ENCODE data around the gene TYW1B.
"Not testable (repeated sequence)": the region's sequence is repeated elsewhere in the genome, so short reads cannot be mapped to it uniquely, and the experiment has no call there.

TYW1B gene

GRCh38 chr7:72620923-72621322, 207.1 kb downstream of the TYW1B start:
- H3K4me1 ChIP-seq (ENCODE audit: control insufficient read depth, insufficient read depth, low read depth, low read length) = not testable (repeated sequence)

GRCh38 chr7:72618435-72619180, 209.4 kb downstream of the TYW1B start:
- H3K79me1 ChIP-seq (replicated peaks; ENCODE audit: low read length, poor library complexity, severe bottlenecking); H2BK15ac ChIP-seq (ENCODE audit: low read depth, poor library complexity, severe bottlenecking); H3K4ac ChIP-seq (ENCODE audit: low read depth in 1 of 2, low read length in 2 of 2); H2BK12ac ChIP-seq (ENCODE audit: low read length in 2 of 2); H3K18ac ChIP-seq (ENCODE audit: low read depth in 1 of 2, low read length in 2 of 2); H3K4me1 ChIP-seq (ENCODE audit: control insufficient read depth, insufficient read depth, low read depth, low read length); H2AFZ ChIP-seq (ENCODE audit: low read depth, low read length); H2AK5ac ChIP-seq (ENCODE audit: low read length, severe bottlenecking); H3K27me3 ChIP-seq (ENCODE audit: control insufficient read depth in 1 of 2, insufficient read depth in 1 of 2, low read length in 2 of 2); H3K4me3 ChIP-seq (ENCODE audit: insufficient read depth in 1 of 2, low read depth in 1 of 2, low read length in 2 of 2); H3K27ac ChIP-seq (ENCODE audit: low read length, poor library complexity, severe bottlenecking); H2BK5ac ChIP-seq (ENCODE audit: low read depth, low read length, poor library complexity, severe bottlenecking); H2BK120ac ChIP-seq (ENCODE audit: low read depth, low read length); H3K9ac ChIP-seq (ENCODE audit: low read length); H3K23ac ChIP-seq (ENCODE audit: low read length in 2 of 2); H3K14ac ChIP-seq (ENCODE audit: low read length in 2 of 2); H4K91ac ChIP-seq (ENCODE audit: low read length); H3K9me3 ChIP-seq (ENCODE audit: control insufficient read depth, low read length); H4K8ac ChIP-seq (ENCODE audit: low read length); H3K4me2 ChIP-seq (ENCODE audit: low read length, poor library complexity, severe bottlenecking); H3K36me3 ChIP-seq (ENCODE audit: control insufficient read depth in 1 of 2, insufficient read depth in 2 of 2, low read depth in 1 of 2, low read length in 2 of 2); DNase-seq: not testable (repeated sequence)
- 84% methylated on average over 11 of the region's 11 CpGs for WGBS

More at GRCh38 chr7:72620923-72621322, 207.1 kb downstream of the TYW1B start:
- H3K27ac ChIP-seq (ENCODE audit: low read length, poor library complexity, severe bottlenecking); H3K36me3 ChIP-seq (ENCODE audit: control insufficient read depth in 1 of 2, insufficient read depth in 2 of 2, low read depth in 1 of 2, low read length in 2 of 2); H4K8ac ChIP-seq (ENCODE audit: low read length); H3K9ac ChIP-seq (ENCODE audit: low read length); H2BK15ac ChIP-seq (ENCODE audit: low read depth, poor library complexity, severe bottlenecking); H3K14ac ChIP-seq (ENCODE audit: low read length in 2 of 2); H2AFZ ChIP-seq (ENCODE audit: low read depth, low read length); H3K23ac ChIP-seq (ENCODE audit: low read length in 2 of 2); H3K4me2 ChIP-seq (ENCODE audit: low read length, poor library complexity, severe bottlenecking); H2AK5ac ChIP-seq (ENCODE audit: low read length, severe bottlenecking); H3K27me3 ChIP-seq (ENCODE audit: control insufficient read depth in 1 of 2, insufficient read depth in 1 of 2, low read length in 2 of 2); H2BK5ac ChIP-seq (ENCODE audit: low read depth, low read length, poor library complexity, severe bottlenecking); H2BK12ac ChIP-seq (ENCODE audit: low read length in 2 of 2); H3K4ac ChIP-seq (ENCODE audit: low read depth in 1 of 2, low read length in 2 of 2); H3K18ac ChIP-seq (ENCODE audit: low read depth in 1 of 2, low read length in 2 of 2); DNase-seq; H3K79me1 ChIP-seq (replicated peaks; ENCODE audit: low read length, poor library complexity, severe bottlenecking); H3K9me3 ChIP-seq (ENCODE audit: control insufficient read depth, low read length); H4K91ac ChIP-seq (ENCODE audit: low read length); H2BK120ac ChIP-seq (ENCODE audit: low read depth, low read length); H3K4me3 ChIP-seq (ENCODE audit: insufficient read depth in 1 of 2, low read depth in 1 of 2, low read length in 2 of 2): not testable (repeated sequence)
- WGBS = 90% methylated on average over 2 of the region's 2 CpGs

GRCh38 chr7:72609761-72610160, 218.2 kb downstream of the TYW1B start:
- H3K9me3 ChIP-seq (ENCODE audit: control insufficient read depth, low read length); H2BK15ac ChIP-seq (ENCODE audit: low read depth, poor library complexity, severe bottlenecking); H3K4me2 ChIP-seq (ENCODE audit: low read length, poor library complexity, severe bottlenecking); H3K36me3 ChIP-seq (ENCODE audit: control insufficient read depth in 1 of 2, insufficient read depth in 2 of 2, low read depth in 1 of 2, low read length in 2 of 2); H2AFZ ChIP-seq (ENCODE audit: low read depth, low read length); H3K27ac ChIP-seq (ENCODE audit: low read length, poor library complexity, severe bottlenecking); H2BK5ac ChIP-seq (ENCODE audit: low read depth, low read length, poor library complexity, severe bottlenecking); H3K4ac ChIP-seq (ENCODE audit: low read depth in 1 of 2, low read length in 2 of 2); H3K18ac ChIP-seq (ENCODE audit: low read depth in 1 of 2, low read length in 2 of 2); H3K4me1 ChIP-seq (ENCODE audit: control insufficient read depth, insufficient read depth, low read depth, low read length); H2BK12ac ChIP-seq (ENCODE audit: low read length in 2 of 2); H4K8ac ChIP-seq (ENCODE audit: low read length); DNase-seq; H2AK5ac ChIP-seq (ENCODE audit: low read length, severe bottlenecking); H4K91ac ChIP-seq (ENCODE audit: low read length); H3K79me1 ChIP-seq (replicated peaks; ENCODE audit: low read length, poor library complexity, severe bottlenecking); H3K27me3 ChIP-seq (ENCODE audit: control insufficient read depth in 1 of 2, insufficient read depth in 1 of 2, low read length in 2 of 2); H3K9ac ChIP-seq (ENCODE audit: low read length); H3K23ac ChIP-seq (ENCODE audit: low read length in 2 of 2); H2BK120ac ChIP-seq (ENCODE audit: low read depth, low read length); H3K14ac ChIP-seq (ENCODE audit: low read length in 2 of 2); H3K4me3 ChIP-seq (ENCODE audit: insufficient read depth in 1 of 2, low read depth in 1 of 2, low read length in 2 of 2): not testable (repeated sequence)
- WGBS = 100% methylated on average over 4 of the region's 5 CpGs

- H2AK5ac ChIP-seq (ENCODE audit: low read length, severe bottlenecking); H4K8ac ChIP-seq (ENCODE audit: low read length); H3K9ac ChIP-seq (ENCODE audit: low read length); H2BK15ac ChIP-seq (ENCODE audit: low read depth, poor library complexity, severe bottlenecking); H3K18ac ChIP-seq (ENCODE audit: low read depth in 1 of 2, low read length in 2 of 2); H3K9me3 ChIP-seq (ENCODE audit: control insufficient read depth, low read length); H2BK120ac ChIP-seq (ENCODE audit: low read depth, low read length); H3K23ac ChIP-seq (ENCODE audit: low read length in 2 of 2); H3K4me3 ChIP-seq (ENCODE audit: insufficient read depth in 1 of 2, low read depth in 1 of 2, low read length in 2 of 2); H3K4me1 ChIP-seq (ENCODE audit: control insufficient read depth, insufficient read depth, low read depth, low read length); H3K14ac ChIP-seq (ENCODE audit: low read length in 2 of 2); H2AFZ ChIP-seq (ENCODE audit: low read depth, low read length); H2BK12ac ChIP-seq (ENCODE audit: low read length in 2 of 2); H3K27ac ChIP-seq (ENCODE audit: low read length, poor library complexity, severe bottlenecking); H3K4ac ChIP-seq (ENCODE audit: low read depth in 1 of 2, low read length in 2 of 2); H3K4me2 ChIP-seq (ENCODE audit: low read length, poor library complexity, severe bottlenecking); H3K27me3 ChIP-seq (ENCODE audit: control insufficient read depth in 1 of 2, insufficient read depth in 1 of 2, low read length in 2 of 2); H4K91ac ChIP-seq (ENCODE audit: low read length); H3K79me1 ChIP-seq (replicated peaks; ENCODE audit: low read length, poor library complexity, severe bottlenecking); H2BK5ac ChIP-seq (ENCODE audit: low read depth, low read length, poor library complexity, severe bottlenecking); DNase-seq; H3K36me3 ChIP-seq (ENCODE audit: control insufficient read depth in 1 of 2, insufficient read depth in 2 of 2, low read depth in 1 of 2, low read length in 2 of 2): not testable (repeated sequence)
Measured at GRCh38 chr7:72607988-72608387, 220.0 kb downstream of the TYW1B start.
